HPDE6-E6E7 (cell line): Measurements from ENCODE around the gene WSCD2.
"Not testable (repeated sequence)": the region's sequence is repeated elsewhere in the genome, so short reads cannot be mapped to it uniquely, and the experiment has no call there.

Experiments
- DNase-seq: peaks from one replicate; pipeline ENCODE4 v3.0.0; 2011; ENCODE audit warnings: missing footprints; ENCODE audit errors: extremely low spot score

Gene WSCD2

DNA sequence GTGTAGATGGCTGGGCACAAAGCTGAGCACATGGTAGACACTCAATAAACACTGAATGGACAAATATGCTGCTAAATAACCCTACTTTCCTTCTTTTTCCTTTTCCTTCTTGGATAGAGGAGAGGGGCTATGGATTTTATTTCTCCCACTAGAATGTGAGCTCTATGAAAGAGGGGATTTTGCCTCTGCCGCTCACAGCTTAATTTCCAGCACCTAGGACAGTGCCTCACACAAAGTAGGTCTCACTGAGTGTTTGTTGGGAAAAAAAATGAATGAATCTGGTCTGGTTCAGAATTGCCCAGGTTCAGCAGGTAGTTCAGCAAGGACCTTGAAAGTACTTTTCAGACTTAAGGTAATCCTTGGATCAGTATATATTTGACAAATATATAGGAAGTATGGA lies 65.5 kb downstream of the WSCD2 start:
- DNase-seq, result no peak

DNA sequence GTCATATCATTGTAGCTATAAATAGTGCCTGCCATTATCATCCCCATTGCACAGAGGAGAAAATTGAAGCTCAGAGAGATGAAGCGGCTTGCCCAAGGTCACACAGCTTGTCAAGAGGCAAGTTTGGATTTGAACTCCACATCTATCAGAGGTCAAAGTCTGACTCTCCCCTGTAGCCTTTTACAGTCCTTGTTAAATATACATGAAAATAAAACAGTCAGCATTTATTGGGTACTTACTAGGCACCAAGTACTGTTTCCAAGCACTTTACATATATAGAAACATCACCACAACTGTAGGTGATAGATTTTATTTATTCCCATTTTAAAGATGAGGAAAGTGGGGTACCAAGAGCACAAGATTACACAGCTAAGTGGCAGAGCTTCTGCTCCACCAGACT lies 67.2 kb downstream of the WSCD2 start:
- no peak for DNase-seq

DNA sequence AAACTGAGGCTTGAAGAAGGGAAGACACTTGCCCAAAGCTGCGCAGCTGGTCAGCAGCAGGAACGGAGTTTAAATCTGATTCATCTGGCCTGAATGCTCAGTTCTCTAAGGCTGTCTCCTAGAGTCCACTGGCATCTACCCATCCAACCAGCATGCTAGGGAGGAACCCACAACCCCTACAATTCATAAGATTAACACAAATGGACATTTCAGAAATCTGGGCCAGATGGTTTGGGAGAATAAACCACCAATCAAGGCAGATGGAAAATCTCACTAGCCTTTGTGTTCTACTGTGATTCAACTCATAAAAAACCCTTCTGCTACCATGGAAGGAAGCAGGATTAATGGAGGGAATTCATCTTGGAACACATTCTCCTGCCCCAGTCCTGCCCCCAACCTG lies 67.8 kb downstream of the WSCD2 start:
- no peak for DNase-seq

DNA sequence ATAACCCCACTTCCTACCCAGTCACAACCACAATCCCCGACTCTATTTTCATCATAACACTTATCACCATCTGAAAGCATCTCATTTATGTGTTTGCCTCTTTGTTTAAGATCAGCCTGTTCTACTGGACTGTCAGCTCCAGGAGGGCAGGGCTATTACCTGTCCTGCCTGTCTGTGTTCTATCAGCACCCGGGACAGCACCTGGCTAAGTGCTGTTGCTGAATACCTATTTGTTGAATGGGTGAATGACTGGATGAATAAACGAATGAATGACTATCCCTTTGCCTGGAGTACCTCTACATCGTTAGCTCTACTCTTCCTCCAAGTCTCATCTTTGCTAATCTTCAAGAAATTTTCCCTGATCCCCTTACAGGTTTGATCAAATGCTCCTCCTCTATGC lies 69.0 kb downstream of the WSCD2 start:
- DNase-seq, result no peak

DNA sequence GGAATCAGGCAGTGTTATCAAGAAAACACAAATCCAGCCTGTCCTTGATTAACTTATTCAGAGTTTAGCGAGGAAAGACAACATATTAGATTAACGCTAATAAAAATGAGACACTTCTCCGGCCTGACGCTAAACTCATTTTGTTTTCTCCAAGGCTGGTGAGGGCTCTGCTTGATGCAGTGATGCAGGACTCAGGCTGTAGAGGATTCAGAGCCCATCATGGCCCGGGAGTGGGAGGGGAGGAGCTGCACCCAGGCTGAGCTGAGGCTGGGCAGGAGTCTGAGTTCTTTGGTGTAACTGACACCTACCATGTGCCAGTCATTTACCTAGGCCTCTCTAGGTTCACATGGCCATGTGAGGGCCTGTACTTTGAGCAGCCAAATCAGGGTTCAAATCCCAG lies 70.0 kb downstream of the WSCD2 start:
- no peak for DNase-seq

DNA sequence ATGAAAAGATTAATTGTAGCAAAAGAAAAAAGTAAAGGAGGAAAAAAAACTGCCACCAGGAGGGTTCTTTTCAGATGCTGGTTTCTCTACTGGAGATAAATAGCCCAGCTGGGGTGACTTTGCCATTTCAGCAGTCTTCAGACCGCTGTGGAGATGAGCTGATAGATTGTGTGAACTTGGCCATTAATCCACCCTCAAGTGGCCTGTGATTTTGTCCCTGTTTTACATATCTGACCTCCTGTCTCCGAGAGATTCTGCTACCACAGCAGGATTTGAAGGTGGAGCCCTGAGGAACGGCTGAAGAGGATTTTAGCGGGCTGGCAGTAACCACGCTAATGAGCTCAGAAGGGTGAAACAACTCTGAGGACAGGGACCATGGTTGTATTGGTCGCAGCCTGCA lies 72.7 kb downstream of the WSCD2 start:
- DNase-seq, result no peak

DNA sequence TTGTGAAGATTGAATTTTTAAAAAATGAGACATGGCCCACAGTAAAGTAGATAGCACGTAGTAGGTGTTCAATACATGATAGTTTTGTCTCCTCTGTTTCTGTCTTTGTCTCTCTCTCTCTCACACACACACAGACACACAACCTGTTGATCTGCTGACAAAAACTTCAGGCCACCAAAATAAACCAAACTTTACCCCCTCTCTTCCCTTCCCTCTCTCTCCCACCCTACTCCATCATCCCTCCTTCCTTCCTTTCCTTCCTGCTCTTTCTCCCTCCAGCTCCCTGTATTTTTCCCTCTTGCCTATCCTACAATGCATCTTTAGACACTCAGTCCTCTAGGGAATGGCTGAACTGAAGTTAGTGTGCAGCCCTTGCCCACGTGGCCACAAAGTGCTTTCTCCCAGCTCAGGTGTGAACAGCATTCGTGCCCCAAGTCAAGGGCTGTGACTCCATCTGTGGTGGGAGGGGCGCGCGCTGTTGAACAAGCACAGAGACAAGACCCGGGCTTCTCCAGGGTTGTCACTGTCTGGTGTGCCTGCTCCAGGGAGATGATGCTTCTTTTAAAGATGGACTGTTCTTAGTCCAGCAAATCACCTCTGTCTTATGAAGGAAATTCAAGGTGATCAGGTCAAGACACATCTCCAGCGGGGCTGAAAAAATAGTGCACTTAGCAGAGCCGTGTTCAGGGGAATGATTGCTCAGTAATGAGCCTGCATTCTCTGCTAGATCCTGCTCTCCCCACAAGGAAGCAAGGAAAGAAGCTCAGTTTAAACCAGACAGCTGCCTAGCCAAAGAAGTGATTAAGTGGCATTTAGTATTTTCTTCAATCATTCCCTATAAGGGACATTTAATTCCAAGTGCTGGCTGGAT lies 75.3 kb downstream of the WSCD2 start:
- DNase-seq, result no peak

DNA sequence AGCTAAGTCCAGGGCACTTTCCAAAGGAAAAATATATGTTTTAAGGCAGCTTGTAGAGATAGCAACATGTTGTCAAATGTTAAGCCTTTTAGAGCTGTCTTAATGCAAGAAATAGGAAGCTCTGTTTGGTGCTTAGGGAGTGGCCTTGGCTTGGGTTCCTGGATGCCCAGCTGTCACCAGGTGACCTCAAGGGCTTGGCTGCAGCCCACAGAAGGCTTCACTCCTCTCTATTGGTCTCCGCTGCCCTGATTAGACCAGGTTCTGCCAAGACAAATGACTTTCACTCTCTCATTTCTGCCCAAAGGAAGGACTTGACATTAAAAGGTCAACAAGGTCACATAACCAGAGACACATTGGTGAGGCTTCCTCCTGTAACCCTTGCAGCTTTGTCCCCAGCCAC lies 76.8 kb downstream of the WSCD2 start:
- DNase-seq, result no peak

DNA sequence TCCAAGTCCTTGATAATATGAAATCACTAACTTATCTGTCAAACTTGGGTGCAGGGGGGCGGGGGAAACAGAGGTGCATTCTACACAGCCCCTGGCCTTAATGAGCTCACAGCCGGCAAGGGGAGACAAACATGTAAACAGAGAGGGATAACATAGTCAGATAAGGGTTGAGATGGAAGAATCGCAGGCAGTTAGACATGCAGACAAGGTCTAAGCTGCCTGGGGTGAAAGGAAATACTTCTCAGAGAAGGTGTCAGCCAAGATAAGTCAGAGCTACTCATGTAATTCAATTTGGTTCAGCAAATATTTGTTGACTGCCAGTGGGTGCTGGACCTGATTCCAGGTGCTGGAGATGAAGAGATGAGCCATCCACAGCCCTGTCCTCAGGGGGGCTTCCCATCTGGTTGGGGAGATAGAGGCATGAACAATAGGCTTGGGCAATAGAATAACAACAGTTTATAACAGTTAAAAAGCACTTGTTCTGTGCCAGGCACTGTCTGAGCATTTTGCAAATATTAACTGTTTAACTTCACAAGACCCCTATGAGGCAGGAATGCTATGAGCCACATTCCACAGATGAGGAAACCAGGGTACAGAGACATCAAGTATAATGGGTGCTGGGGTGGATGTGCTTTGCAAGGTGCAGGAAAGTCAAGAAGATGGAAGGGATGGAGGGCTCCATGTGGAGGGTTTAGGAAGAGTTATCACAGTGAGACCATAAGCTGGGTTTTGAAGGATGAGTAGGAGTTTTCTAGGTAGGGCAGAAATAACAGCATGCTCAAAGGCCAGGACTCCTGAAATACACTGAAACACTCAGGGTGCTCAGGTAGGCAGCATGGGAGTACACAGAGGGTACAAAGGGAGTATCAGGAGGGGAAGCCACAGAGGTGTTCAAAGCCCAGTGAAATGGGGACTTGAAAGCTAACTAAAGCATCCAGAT lies 79.0 kb downstream of the WSCD2 start:
- DNase-seq, result no peak

DNA sequence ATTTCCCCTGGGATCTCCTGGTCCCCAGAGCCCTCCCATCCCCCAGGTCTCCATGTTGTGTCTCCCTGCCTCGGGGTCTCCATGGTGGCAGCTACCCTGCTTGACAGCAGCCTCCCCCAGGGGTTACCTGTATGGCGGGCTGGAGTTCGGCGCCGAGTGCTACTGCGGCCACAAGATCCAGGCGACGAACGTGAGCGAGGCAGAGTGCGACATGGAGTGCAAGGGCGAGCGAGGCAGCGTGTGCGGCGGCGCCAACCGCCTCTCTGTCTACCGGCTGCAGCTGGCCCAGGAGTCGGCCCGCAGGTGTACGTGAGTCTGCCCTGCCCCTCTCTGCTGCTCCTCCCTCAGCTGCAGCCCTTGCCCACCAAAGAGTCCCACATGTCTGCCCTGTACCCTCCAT lies 80.9 kb downstream of the WSCD2 start:
- no peak for DNase-seq

DNA sequence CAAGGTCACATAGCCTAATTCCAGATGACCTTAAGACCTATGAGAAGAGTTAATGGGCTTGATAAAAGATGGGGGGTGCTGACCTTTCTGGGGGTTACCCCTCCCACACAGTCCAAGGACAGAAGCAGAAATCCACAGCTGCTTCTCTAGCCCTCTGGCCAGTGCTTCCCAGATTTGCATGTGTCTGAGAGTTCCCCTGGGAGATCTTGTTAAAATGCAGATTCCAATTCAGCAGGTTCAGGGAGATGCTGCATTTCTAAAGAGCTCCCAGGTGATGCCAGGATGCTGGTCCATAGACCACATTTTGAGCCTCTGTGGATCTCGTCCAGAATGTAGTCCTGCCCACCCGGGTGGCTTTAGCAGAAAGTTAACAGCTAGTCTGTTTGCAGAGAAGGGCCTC lies 82.1 kb downstream of the WSCD2 start:
- DNase-seq, result no peak

DNA sequence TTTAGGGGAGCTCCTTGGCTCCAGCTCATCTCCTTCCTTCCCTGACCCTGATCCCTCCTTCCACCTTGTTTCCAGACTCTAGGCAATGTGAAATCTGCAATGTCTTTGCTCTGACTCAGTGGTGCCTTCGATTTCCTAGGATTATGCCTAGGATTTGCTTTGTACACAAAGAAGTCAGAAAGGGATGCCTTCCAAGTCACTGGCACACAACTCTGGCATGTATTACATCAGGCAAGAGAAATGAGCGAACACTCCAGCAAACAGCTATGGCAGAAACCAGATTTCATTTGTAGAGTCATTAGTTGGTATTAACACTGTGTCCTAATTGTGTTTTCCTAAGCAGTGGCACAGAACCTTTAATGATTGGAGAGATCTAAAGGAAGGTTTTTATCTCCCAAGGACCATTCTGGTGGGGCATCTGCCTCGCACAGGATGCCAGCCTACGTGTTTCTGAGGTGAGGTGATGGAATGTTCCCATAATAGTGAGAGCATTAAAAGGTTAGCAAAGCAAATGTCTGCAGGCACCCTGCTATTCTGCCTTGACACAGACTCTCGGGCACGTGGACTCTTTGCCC lies 84.9 kb downstream of the WSCD2 start:
- DNase-seq, result no peak

DNA sequence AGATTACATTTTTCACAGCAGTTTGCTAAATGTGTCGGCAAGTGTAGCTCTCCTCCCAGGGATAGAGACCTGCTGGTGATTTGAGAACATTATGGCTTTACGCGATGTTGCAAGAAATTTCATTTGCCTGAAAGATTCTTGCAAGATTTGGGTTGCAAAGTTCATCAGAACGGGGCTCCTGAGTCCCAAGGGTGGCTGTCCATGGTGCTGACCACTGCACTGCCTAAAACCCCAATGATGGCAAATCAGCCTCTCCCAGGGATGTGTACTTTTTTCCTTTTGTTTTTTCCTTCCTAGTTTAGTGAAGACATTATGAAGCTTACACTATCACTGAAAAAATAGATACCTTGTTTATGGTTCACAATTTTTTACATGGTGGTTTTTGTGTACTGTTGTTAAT lies 85.4 kb downstream of the WSCD2 start:
- DNase-seq, result no peak

DNA sequence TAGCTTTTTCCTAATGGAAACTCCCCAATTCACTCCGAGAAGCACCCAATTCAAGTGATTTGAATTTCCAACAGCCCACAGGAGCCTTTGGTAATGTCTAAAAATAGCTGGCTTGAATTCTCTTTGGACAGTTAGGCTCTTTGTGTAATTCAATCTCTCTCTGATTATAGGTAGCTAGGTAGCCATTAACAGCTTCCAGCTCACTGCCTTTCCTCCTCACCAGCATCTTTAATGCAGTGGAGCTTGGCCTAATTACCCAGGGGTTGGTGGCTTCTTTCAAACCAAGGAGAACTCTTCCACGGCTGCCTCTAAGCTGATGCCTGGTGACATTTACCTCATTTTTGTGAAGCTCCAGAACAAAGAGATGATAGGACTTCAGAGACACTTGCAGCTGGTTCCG lies 86.4 kb downstream of the WSCD2 start:
- DNase-seq, result no peak

DNA sequence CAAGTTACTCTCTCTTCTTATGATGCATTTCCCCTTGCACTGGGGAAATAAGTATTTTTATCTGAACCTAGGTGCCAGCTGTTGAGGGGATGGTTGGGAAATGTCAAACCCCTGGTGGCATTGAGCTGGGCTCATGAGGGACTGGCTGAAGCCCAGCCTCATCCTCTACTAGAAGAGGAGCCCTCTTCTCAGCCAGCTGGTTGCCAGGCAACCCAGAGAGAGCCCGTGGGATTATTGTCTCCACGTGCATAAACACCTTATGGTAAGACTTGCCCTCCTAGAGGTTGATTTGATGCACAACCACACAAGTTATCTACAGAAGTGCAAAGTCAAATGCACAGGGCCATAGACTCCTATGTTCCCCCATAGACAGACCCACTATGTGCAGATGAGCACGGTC lies 89.8 kb downstream of the WSCD2 start:
- no peak for DNase-seq

DNA sequence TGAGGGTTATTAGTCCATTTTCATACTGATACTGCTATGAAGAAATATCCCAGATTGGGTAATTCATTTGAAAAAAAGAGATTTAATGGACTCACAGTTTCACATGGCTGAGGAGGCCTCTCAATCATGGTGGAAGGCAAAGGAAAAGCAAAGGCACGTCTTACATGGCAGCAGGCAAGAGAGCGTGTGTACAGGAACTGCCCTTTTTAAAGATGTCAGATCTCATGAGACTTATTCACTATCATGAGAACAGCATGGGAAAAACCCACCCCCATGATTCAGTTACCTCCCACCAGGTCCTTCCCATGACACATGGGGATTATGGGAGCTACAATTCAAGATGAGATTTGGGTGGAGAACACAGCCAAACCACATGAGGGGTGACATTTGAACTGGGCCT lies 96.0 kb downstream of the WSCD2 start:
- DNase-seq, result not testable (repeated sequence)

DNA sequence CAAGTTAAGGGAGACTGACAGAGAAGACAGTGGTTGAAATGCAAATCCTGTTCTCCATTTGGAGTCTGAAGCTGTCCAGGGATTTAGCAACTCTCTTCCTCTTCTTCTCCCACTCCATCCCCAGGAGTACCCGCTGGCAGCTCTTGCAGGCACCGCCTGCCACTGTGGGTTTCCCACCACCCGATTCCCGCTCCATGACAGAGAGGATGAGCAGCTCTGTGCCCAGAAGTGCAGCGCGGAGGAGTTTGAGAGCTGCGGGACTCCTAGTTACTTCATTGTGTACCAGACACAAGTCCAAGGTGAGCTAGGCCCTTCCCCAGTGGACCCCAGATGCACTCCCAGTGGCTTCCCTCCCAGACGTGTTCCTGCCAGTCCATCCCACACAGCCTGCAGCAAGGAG lies 97.8 kb downstream of the WSCD2 start:
- DNase-seq, result no peak

DNA sequence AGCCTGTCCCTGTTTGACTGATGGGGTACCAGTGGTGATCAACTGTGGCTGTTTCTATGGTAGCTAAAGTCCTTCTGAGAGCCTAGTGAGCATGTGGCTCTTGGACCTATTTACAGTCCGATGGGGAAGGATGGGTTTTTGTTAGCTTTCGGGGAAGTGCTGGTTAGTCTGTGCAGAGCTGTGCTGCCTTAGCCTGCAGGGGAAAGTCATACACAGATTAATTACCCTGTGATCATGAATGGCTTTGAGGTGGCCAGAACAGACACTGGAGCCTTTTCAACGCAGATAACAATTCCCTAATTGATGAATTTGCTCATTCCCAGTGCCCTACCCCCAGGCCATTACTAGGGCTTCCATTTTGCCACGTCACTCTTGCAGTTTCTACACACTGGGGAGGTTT lies 99.7 kb downstream of the WSCD2 start:
- no peak for DNase-seq

DNA sequence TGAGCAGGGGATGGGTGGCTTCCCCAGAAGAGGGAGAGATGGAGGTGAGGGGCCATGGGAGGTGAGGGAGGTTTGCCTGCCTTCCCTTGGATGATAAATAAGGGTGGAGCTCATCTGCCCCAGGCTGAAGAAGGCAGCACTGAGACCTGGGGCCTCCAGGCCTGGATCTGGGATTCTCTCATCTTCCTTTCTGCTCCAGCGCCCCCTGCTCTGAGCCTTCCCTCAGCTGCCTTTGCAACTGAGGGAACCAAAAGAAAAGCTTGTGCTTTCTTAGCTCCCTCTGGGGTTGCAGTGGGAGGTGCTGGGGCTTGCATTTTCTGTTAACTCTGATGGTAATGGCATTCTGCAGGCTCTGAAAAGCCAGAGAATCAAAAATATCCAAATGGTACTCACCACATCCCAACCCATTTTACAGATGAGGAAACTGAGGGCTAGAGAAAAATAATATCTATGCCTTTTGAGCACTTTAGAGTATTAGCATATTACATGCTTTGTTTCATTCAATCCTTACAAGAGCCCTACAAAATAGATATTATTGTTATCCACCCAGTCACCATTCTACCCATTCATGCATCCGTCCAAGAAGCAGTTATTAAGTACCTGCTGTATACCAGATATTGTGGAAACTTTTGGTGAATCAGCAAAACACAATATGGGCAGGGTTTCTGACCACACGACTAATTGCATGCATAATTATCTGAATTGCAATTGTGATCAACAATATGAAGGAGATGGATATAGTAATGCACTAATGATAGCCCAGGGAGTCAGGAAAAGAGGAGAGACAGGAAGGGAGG lies 102.2 kb downstream of the WSCD2 start:
- DNase-seq, result no peak

DNA sequence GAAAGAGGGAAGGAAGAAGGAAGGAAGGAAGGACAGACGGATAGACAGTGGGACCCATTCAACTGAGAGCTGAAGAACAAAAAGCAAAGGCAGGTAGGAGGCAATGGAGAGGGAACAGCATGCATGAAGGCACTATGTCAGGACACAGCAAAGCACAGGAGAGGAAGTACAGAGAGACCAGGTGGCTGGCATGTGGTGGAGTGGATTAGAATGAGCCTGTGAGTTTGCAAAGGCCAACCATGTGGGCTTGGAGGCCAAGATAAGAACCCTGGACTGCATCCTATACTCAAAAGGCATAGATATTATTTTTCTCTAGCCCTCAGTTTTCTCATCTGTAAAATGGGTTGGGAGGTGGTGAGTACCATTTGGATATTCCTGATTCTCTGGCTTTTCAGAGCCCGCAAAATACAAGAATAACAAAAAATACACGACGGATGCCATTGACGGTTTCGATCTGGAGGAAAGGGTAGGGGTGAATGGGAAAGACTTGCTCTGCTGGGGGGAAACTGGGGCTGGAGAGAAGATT lies 102.9 kb downstream of the WSCD2 start:
- DNase-seq, result no peak

DNA sequence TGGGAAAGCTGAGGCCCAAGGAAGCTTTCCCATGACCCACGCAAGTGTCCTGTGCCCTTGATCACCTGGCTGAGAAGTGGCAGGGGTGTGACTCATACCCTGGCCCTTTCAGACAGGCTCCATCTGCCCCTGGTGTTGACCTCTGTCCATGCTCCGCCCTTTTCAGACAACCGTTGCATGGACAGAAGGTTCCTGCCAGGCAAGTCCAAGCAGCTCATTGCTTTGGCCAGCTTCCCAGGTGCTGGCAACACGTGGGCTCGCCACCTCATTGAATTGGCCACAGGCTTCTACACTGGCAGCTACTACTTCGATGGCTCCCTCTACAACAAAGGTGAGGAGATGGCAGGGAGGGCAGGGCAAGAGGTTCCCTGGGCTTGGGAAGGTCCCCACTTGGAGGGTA lies 103.5 kb downstream of the WSCD2 start:
- no peak for DNase-seq

DNA sequence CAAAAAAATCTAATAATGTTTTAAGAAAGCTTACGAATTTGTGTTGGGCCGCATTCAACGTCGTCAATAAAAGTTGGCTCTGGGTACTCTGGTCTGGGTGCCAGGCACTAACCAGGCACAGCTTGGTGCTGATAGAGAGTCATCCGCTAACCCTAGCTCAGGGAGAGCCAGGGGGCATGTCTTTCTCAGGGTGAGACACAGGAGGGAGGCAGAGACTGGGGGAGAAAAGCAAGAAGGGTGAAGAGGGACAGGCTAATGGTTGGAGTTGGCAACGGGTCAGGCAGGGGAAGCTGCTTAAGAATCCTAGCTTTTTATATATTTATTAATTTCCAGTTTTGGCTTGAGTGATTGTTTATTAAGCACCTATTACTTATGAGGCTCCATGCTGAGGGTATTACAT lies 105.1 kb downstream of the WSCD2 start:
- no peak for DNase-seq
